DND-41 (cell line): ENCODE measurements around the gene HDGFL3.

ENCODE experiments used
- ATAC-seq: fragments of 200-7000 bp; cut with Tn5 transposase; 3 replicates; pipeline ENCODE4 v1.9.1; 2021; ENCODE audit warnings: low read depth; ENCODE audit not compliant: insufficient read depth
- DNase-seq: peaks from one replicate; pipeline ENCODE4 v3.0.0-alpha.2; 2020
- H2AFZ ChIP-seq: 2 replicates; pipeline ENCODE4 v1.6.0; 2012; ENCODE audit warnings: low read depth, low read length
- H3K27ac ChIP-seq: 2 replicates; pipeline ENCODE4 v1.5.1; 2012; ENCODE audit warnings: low read length, inconsistent platforms
- H3K27me3 ChIP-seq: fragments of 200-600 bp; sonication (generic); 2 replicates; pipeline ENCODE4 v1.6.0; 2012; ENCODE audit warnings: low read length, mild to moderate bottlenecking, inconsistent platforms; ENCODE audit not compliant: insufficient read depth, poor library complexity
- H3K36me3 ChIP-seq: 2 replicates; pipeline ENCODE4 v1.5.1; 2012; ENCODE audit warnings: low read length, inconsistent platforms; ENCODE audit not compliant: insufficient read depth
- H3K4me1 ChIP-seq: 2 replicates; pipeline ENCODE4 v1.5.1; 2012; ENCODE audit warnings: mild to moderate bottlenecking, low read length; ENCODE audit not compliant: insufficient read depth
- H3K4me2 ChIP-seq: 2 replicates; pipeline ENCODE4 v1.6.0; 2012; ENCODE audit warnings: mild to moderate bottlenecking, moderate library complexity, low read length, inconsistent platforms; ENCODE audit not compliant: insufficient read depth
- H3K4me3 ChIP-seq, 2 experiments: fragments of 200-600 bp in 1 of 2; shearing (Covaris generic) in 1 of 2; 2 replicates each; pipeline ENCODE4 v1.5.1; 2012 to 2016; ENCODE audit warnings: inconsistent platforms in 2 of 2, low read length in 2 of 2, mild to moderate bottlenecking in 2 of 2, low read depth in 1 of 2, moderate library complexity in 1 of 2
- H3K79me2 ChIP-seq: 2 replicates; pipeline ENCODE4 v1.6.0; 2012; ENCODE audit warnings: low read length, inconsistent platforms; ENCODE audit not compliant: insufficient read depth
- H3K9ac ChIP-seq: 2 replicates; pipeline ENCODE4 v1.6.0; 2012; ENCODE audit warnings: low read depth, mild to moderate bottlenecking, inconsistent platforms, low read length, moderate library complexity
- H3K9me3 ChIP-seq: 2 replicates; pipeline ENCODE4 v1.5.1; 2012; ENCODE audit warnings: low read length, moderate library complexity, mild to moderate bottlenecking, inconsistent platforms; ENCODE audit not compliant: insufficient read depth, severe bottlenecking
- H4K20me1 ChIP-seq: 2 replicates; pipeline ENCODE4 v1.6.0; 2012; ENCODE audit warnings: low read length; ENCODE audit not compliant: insufficient read depth
- CTCF ChIP-seq: IDR thresholded peaks from 2 replicates; pipeline ENCODE4 v1.5.1; 2012; ENCODE audit warnings: borderline replicate concordance, low read length, moderate library complexity, mild to moderate bottlenecking; ENCODE audit not compliant: poor library complexity, severe bottlenecking; ENCODE audit errors: extremely low read depth
- EZH2 ChIP-seq: IDR thresholded peaks from 3 replicates; pipeline ENCODE4 v1.6.1; 2012; ENCODE audit warnings: borderline replicate concordance, low read depth, mild to moderate bottlenecking, moderate library complexity, low read length, inconsistent platforms; ENCODE audit not compliant: severe bottlenecking

Gene HDGFL3

GRCh38 chr15:83115410-83115809 is 92.2 kb downstream of the HDGFL3 start:
- Histone ChIP-seq H3K27me3 (no peaks in the 10 kb centered on the region), H4K20me1 (no peaks in the 10 kb centered on the region), H3K27ac (no peak overlapping the region), H3K9me3 (no peaks in the 10 kb centered on the region), H3K79me2 (no peaks in the 10 kb centered on the region), H3K4me2 (no peak overlapping the region), H3K4me1 (no peaks in the 10 kb centered on the region), H3K36me3 (0 out of 2 replicates have a peak, but pooled peaks cover 3% of the 10 kb centered on the region), H2AFZ (no peak overlapping the region), H3K4me3 (no peak overlapping the region), H3K9ac (no peak overlapping the region)
- TF ChIP-seq CTCF (no peak), EZH2 (no peak)
- no peak for ATAC-seq
- DNase-seq, result no peak

- TF ChIP-seq EZH2 (no peak), CTCF (no peak)
- Histone ChIP-seq H3K9me3 (no peaks in the 10 kb centered on the region), H4K20me1 (no peaks in the 10 kb centered on the region), H3K79me2 (no peaks in the 10 kb centered on the region), H3K36me3 (0 out of 2 replicates have a peak, but pooled peaks cover 3% of the 10 kb centered on the region), H3K4me3 (no peak overlapping the region), H3K27me3 (no peaks in the 10 kb centered on the region), H3K27ac (no peak overlapping the region), H3K4me1 (no peaks in the 10 kb centered on the region), H3K9ac (no peak overlapping the region), H2AFZ (no peak overlapping the region), H3K4me2 (no peak overlapping the region)
- ATAC-seq (no peak), DNase-seq (no peak)
Observed at GRCh38 chr15:83114856-83115255, 92.8 kb downstream of the HDGFL3 start.

- Histone ChIP-seq H3K27me3 (no peaks in the 10 kb centered on the region), H3K27ac (no peak overlapping the region), H2AFZ (no peak overlapping the region), H3K4me2 (no peak overlapping the region), H3K9ac (no peak overlapping the region), H3K9me3 (no peaks in the 10 kb centered on the region), H3K4me1 (peaks cover 1% of the 10 kb centered on the region), H3K4me3 (no peak overlapping the region), H4K20me1 (no peaks in the 10 kb centered on the region), H3K36me3 (0 out of 2 replicates have a peak, but pooled peaks cover 3% of the 10 kb centered on the region), H3K79me2 (no peaks in the 10 kb centered on the region)
- TF ChIP-seq EZH2 (no peak), CTCF (no peak)
- DNase-seq (no peak), ATAC-seq (no peak)
Observed at GRCh38 chr15:83113881-83114674, 93.5 kb downstream of the HDGFL3 start.

- no peak for ATAC-seq
- H2AFZ ChIP-seq, result no peak overlapping the region
- H3K4me3 ChIP-seq, result no peak overlapping the region
Observed at GRCh38 chr15:83112956-83113299, 94.7 kb downstream of the HDGFL3 start.

More at GRCh38 chr15:83112956-83113299, 94.7 kb downstream of the HDGFL3 start:
- Histone ChIP-seq H3K79me2 (no peaks in the 10 kb centered on the region), H3K9ac (no peak overlapping the region), H3K36me3 (0 out of 2 replicates have a peak, but pooled peaks cover 3% of the 10 kb centered on the region), H3K4me1 (peaks cover 13% of the 10 kb centered on the region), H3K27ac (no peak overlapping the region), H4K20me1 (no peaks in the 10 kb centered on the region), H3K4me2 (no peak overlapping the region), H3K27me3 (no peaks in the 10 kb centered on the region), H3K9me3 (no peaks in the 10 kb centered on the region)
- DNase-seq, result no peak
- no peak for TF ChIP-seq EZH2
- no peak for TF ChIP-seq CTCF
